Measurements from ENCODE around the gene RFX1. TPM values are rescaled to one million over a fixed set of nuclear protein-coding genes. Genes with fewer than 3 reads are reported as not detected.

Gene RFX1
- total RNA-seq, 2 donors from 2014 or later = 13.4 to 16.4 TPM

Other genes starting within 250 kb of the RFX1 start
- 10 to 100 TPM; 29.1 to 70.0 TPM for gene MRI1, start 241.8 kb downstream of the RFX1 start, total RNA-seq
- gene C19orf53, start 231.9 kb downstream of the RFX1 start, total RNA-seq = 10 to 100 TPM; 53.0 to 83.6 TPM
- 1 to 10 TPM; 8.3 to 9.7 TPM for gene ZSWIM4, start 210.9 kb downstream of the RFX1 start, total RNA-seq
- gene NANOS3, start 129.2 kb downstream of the RFX1 start, total RNA-seq = under 1 TPM in 1 of 2 donors, not detected in 1; 0.95 TPM
- gene BRME1, start 100.2 kb downstream of the RFX1 start, total RNA-seq = 1 to 10 TPM; 3.7 to 4.0 TPM
- 10 to 100 TPM; 33.2 to 41.3 TPM for gene CC2D1A, start 100.1 kb downstream of the RFX1 start, total RNA-seq
- gene PODNL1, start 67.9 kb downstream of the RFX1 start, total RNA-seq = under 1 TPM in 1 of 2 donors, not detected in 1; 0.70 TPM
- 100 to 1,000 TPM in 1 of 2 donors, 10 to 100 TPM in 1; 62.0 to 107 TPM for gene DCAF15, start 53.8 kb downstream of the RFX1 start, total RNA-seq
- gene RLN3, start 21.8 kb upstream of the RFX1 start, total RNA-seq = not detected
- gene IL27RA, start 25.4 kb upstream of the RFX1 start, total RNA-seq = 10 to 100 TPM; 34.9 to 44.0 TPM
- not detected for gene PALM3, start 55.8 kb upstream of the RFX1 start, total RNA-seq
- under 1 TPM; 0.31 to 0.59 TPM for gene MISP3, start 66.5 kb upstream of the RFX1 start, total RNA-seq
- not detected for gene C19orf67, start 79.5 kb upstream of the RFX1 start, total RNA-seq
- gene SAMD1, start 84.4 kb upstream of the RFX1 start, total RNA-seq = 10 to 100 TPM; 45.5 to 54.6 TPM
- 10 to 100 TPM; 61.6 to 80.0 TPM for gene PRKACA, start 111.4 kb upstream of the RFX1 start, total RNA-seq
- gene ASF1B, start 130.3 kb upstream of the RFX1 start, total RNA-seq = 10 to 100 TPM; 48.2 to 89.3 TPM
- 1 to 10 TPM; 6.5 to 8.2 TPM for gene ADGRL1, start 199.8 kb upstream of the RFX1 start, total RNA-seq